GM21423 (cell line): ENCODE measurements around the gene PML.

ENCODE experiments used
- ATAC-seq: cut with Tn5 transposase; IDR thresholded peaks from one replicate; pipeline ENCODE4 v1.9.1; 2021; ENCODE audit warnings: mild to moderate bottlenecking, moderate library complexity; ENCODE audit not compliant: unreplicated experiment

Gene PML

GRCh38 chr15:74006774-74007639 lies 12.5 kb downstream of the PML start:
- ATAC-seq = no peak

GRCh38 chr15:74007820-74008371 lies 13.4 kb downstream of the PML start:
- no peak for ATAC-seq

- no peak for ATAC-seq
Observed at GRCh38 chr15:74008901-74009300, 14.4 kb downstream of the PML start.

- no peak for ATAC-seq
Observed at GRCh38 chr15:74010929-74011540, 16.5 kb downstream of the PML start.

- ATAC-seq = no peak
Observed at GRCh38 chr15:74011610-74012009, 17.1 kb downstream of the PML start.

- ATAC-seq = no peak
Observed at GRCh38 chr15:74013374-74013894, 18.9 kb downstream of the PML start.

GRCh38 chr15:74019734-74020133 lies 25.2 kb downstream of the PML start:
- ATAC-seq = no peak

GRCh38 chr15:74022706-74023470 lies 28.4 kb downstream of the PML start:
- no peak for ATAC-seq

GRCh38 chr15:74024687-74025086 lies 30.2 kb downstream of the PML start:
- ATAC-seq = no peak

- no peak for ATAC-seq
Observed at GRCh38 chr15:74025436-74025835, 30.9 kb downstream of the PML start.

- no peak for ATAC-seq
Observed at GRCh38 chr15:74027688-74028087, 33.2 kb downstream of the PML start.

- ATAC-seq = no peak
Observed at GRCh38 chr15:74028646-74029045, 34.1 kb downstream of the PML start.

- no peak for ATAC-seq
Observed at GRCh38 chr15:74032046-74032445, 37.5 kb downstream of the PML start.

- no peak for ATAC-seq
Observed at GRCh38 chr15:74032606-74033561, 38.4 kb downstream of the PML start.

- ATAC-seq = no peak
Observed at GRCh38 chr15:74034206-74034755, 39.8 kb downstream of the PML start.

GRCh38 chr15:74035121-74036017 lies 40.9 kb downstream of the PML start:
- no peak for ATAC-seq

- no peak for ATAC-seq
Observed at GRCh38 chr15:74036271-74037170, 42.0 kb downstream of the PML start.
